SJSA1 (cell line): ENCODE measurements around the gene PTPN9. TPM values are rescaled to one million over a fixed set of nuclear protein-coding genes. Genes with fewer than 3 reads are reported as not detected.
A peak's percentile ranks its signal among the peaks of the same experiment; 100 is the strongest.
"Not testable (repeated sequence)": the region's sequence is repeated elsewhere in the genome, so short reads cannot be mapped to it uniquely, and the experiment has no call there.

Source experiments
- DNase-seq, 2 experiments: peaks; one replicate each; pipeline ENCODE4 v3.0.0-alpha.2; 2015 to 2020; ENCODE audit warnings: low spot score in 2 of 2, low read depth in 1 of 2
- H3K27ac ChIP-seq: fragments of 250-450 bp; sonication (Bioruptor Pico); 2 replicates; pipeline ENCODE4 v1.5.1; 2020; ENCODE audit warnings: mild to moderate bottlenecking, moderate library complexity
- H3K27me3 ChIP-seq: fragments of 250-450 bp; sonication (Bioruptor Pico); replicated peaks from 2 replicates; pipeline ENCODE4 v1.5.1; 2020; ENCODE audit warnings: mild to moderate bottlenecking, moderate library complexity
- H3K36me3 ChIP-seq: fragments of 250-450 bp; sonication (Bioruptor Pico); 2 replicates; pipeline ENCODE4 v1.5.1; 2020; ENCODE audit warnings: mild to moderate bottlenecking
- H3K4me1 ChIP-seq: fragments of 250-450 bp; sonication (Bioruptor Pico); replicated peaks from 2 replicates; pipeline ENCODE4 v1.6.1; 2021; ENCODE audit warnings: mild to moderate bottlenecking
- H3K4me3 ChIP-seq: fragments of 250-450 bp; sonication (Bioruptor Pico); 2 replicates; pipeline ENCODE4 v1.5.1; 2020; ENCODE audit warnings: mild to moderate bottlenecking
- H3K9me3 ChIP-seq: fragments of 250-450 bp; sonication (Bioruptor Pico); replicated peaks from 2 replicates; pipeline ENCODE4 v1.5.1; 2020; ENCODE audit warnings: mild to moderate bottlenecking
- total RNA-seq: library from RNA; depleted of rRNA; stranded (reverse); fragments of >200 nt; shearing (Covaris generic); gene quantifications from 2 replicates; pipeline ENCODE4 v1.2.3, GENCODE V29; 2014

Gene PTPN9
- total RNA-seq, 1 experiment from 2014 or later, result 35.1 TPM

GRCh38 chr15:75451202-75451673 is 127.9 kb downstream of the PTPN9 start:
- Histone ChIP-seq H3K36me3 (peaks cover 19% of the 10 kb centered on the region), H3K4me1 (peaks cover 30% of the 10 kb centered on the region), H3K4me3 (peak overlapping the region; percentile 51), H3K27me3 (no peaks in the 10 kb centered on the region), H3K9me3 (no peaks in the 10 kb centered on the region), H3K27ac (peak overlapping the region; percentile 72)
- no peak for DNase-seq

DNA sequence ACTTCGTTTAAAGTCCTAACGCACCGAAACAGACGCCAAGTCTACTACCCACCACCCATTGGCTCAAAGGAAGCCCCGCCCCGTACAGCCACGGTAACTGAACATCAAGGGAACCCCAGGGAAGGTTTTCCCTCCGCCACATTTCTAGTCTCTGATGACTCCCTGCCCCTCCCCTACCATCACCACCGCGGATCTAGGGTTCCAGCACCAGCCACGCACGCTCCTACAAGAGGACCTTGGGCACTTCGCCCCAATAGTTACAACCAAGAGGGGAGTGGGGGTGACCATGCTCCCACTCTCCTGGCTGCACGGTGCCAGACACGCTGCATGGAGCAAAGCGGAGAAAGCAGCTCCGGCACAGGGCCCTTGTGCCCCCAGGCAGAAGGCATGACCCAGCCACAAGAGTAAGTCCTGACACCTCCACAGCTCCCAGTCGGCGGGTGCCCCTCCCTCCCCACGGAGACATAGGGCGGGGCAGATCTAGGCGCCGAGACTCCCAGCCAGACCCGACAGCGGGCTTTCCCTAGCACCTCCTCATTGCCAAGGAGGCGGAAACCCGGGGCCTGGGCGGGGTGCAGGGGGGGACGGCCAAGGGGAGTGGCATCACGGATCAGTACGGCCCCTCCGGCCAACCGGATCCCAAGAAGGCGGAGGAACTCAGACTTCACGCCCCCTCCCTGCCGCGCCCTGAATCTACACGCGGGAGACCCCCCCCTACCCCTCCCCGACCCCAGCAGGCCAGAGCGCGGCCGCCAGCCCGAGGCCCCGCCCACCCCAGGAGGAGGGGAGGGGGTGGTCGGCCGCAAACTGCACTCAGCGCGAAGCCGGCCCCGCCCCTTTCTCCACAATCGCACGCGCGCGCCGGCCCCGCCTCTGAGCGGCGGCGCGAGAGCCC is 128.6 kb downstream of the PTPN9 start:
- peak; percentile 93 to 99 for DNase-seq
- Histone ChIP-seq H3K4me1 (peaks cover 27% of the 10 kb centered on the region), H3K9me3 (no peaks in the 10 kb centered on the region), H3K27ac (peak overlapping the region; percentile 5; the same call in 1 of the 2 replicates), H3K4me3 (peak overlapping the region; percentile 51), H3K36me3 (peaks cover 21% of the 10 kb centered on the region), H3K27me3 (no peaks in the 10 kb centered on the region)

- no peak for DNase-seq
- Histone ChIP-seq H3K27ac (no peak overlapping the region), H3K27me3 (no peaks in the 10 kb centered on the region)
These were observed 129.4 kb downstream of the PTPN9 start for GRCh38 chr15:75449585-75450306.

GRCh38 chr15:75448171-75448570 is 130.9 kb downstream of the PTPN9 start:
- not testable (repeated sequence) for H3K27ac ChIP-seq, DNase-seq, H3K9me3 ChIP-seq, H3K27me3 ChIP-seq, H3K4me3 ChIP-seq
- H3K36me3 ChIP-seq, result peaks cover 22% of the 10 kb centered on the region
- peaks cover 30% of the 10 kb centered on the region for H3K4me1 ChIP-seq

More at GRCh38 chr15:75449585-75450306, 129.4 kb downstream of the PTPN9 start:
- Histone ChIP-seq H3K9me3 (no peaks in the 10 kb centered on the region), H3K36me3 (peaks cover 16% of the 10 kb centered on the region), H3K4me1 (peaks cover 27% of the 10 kb centered on the region), H3K4me3 (peak overlapping the region; percentile 51)

DNA sequence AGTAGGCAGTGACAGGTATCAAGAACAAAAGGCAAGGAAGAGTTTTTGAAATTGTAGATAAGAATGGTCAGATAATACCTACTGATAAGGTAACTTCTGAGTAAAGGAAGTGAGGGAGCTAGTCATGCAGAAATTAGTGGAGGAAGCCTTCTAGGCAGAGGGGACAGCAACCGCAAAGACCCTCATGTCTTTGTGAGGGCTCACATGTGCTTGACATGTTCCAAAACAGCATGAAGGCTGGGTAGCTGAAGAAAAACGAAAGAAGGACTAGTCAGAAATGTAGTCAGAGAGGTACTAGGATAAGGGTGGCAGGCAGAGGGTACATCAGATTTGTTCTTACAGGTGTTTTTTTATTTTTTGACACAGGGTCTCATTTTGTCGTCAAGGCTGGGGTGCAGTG is 133.0 kb downstream of the PTPN9 start:
- Histone ChIP-seq H3K9me3 (no peaks in the 10 kb centered on the region), H3K4me3 (no peak overlapping the region), H3K36me3 (peaks cover 30% of the 10 kb centered on the region), H3K4me1 (peaks cover 20% of the 10 kb centered on the region), H3K27me3 (no peaks in the 10 kb centered on the region), H3K27ac (no peak overlapping the region)
- DNase-seq, result no peak

DNA sequence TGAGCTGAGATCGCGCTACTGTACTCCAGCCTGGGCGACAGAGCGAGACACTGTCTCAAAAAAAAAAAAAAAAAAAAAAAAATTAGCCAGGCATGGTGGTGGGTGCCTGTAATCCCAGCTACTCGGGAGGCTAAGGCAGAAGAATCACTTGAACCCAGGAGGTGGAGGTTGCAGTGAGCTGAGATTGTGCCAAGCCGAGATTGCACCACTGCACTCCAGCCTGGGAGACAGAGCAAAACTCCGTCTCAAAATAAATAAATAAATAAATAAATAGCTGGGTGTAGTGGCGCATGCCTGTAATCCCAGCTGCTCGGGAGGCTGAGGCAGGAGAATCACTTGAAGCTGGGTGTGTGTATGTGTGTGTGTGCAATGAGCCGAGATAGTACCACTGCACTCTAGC is 133.8 kb downstream of the PTPN9 start:
- peaks cover 32% of the 10 kb centered on the region for H3K36me3 ChIP-seq
- peaks cover 17% of the 10 kb centered on the region for H3K4me1 ChIP-seq
- not testable (repeated sequence) for H3K27ac ChIP-seq, H3K9me3 ChIP-seq, DNase-seq, H3K27me3 ChIP-seq, H3K4me3 ChIP-seq

- H3K9me3 ChIP-seq, H3K27me3 ChIP-seq, H3K4me1 ChIP-seq, H3K4me3 ChIP-seq, DNase-seq: not testable (repeated sequence)
- Histone ChIP-seq H3K27ac (peak overlapping the region; percentile 14; the same call in 1 of the 2 replicates), H3K36me3 (peaks cover 32% of the 10 kb centered on the region)
These were observed 135.1 kb downstream of the PTPN9 start for GRCh38 chr15:75443972-75444453.

GRCh38 chr15:75437721-75438120 is 141.4 kb downstream of the PTPN9 start:
- Histone ChIP-seq H3K36me3 (peaks cover 41% of the 10 kb centered on the region), H3K27me3 (no peaks in the 10 kb centered on the region), H3K9me3 (no peaks in the 10 kb centered on the region), H3K27ac (no peak overlapping the region), H3K4me3 (no peak overlapping the region), H3K4me1 (no peaks in the 10 kb centered on the region)
- no peak for DNase-seq

- Histone ChIP-seq H3K4me1 (no peaks in the 10 kb centered on the region), H3K4me3 (no peak overlapping the region), H3K36me3 (peaks cover 44% of the 10 kb centered on the region), H3K27me3 (no peaks in the 10 kb centered on the region), H3K9me3 (no peaks in the 10 kb centered on the region), H3K27ac (no peak overlapping the region)
- no peak for DNase-seq
These were observed 142.2 kb downstream of the PTPN9 start for GRCh38 chr15:75436881-75437280.

- Histone ChIP-seq H3K27me3 (no peaks in the 10 kb centered on the region), H3K36me3 (peaks cover 65% of the 10 kb centered on the region), H3K27ac (no peak overlapping the region), H3K9me3 (no peaks in the 10 kb centered on the region), H3K4me1 (no peaks in the 10 kb centered on the region), H3K4me3 (no peak overlapping the region)
- DNase-seq, result no peak
These were observed 147.4 kb downstream of the PTPN9 start for GRCh38 chr15:75431682-75432081.

GRCh38 chr15:75431270-75431669 is 147.8 kb downstream of the PTPN9 start:
- H3K27ac ChIP-seq, result no peak overlapping the region

DNA sequence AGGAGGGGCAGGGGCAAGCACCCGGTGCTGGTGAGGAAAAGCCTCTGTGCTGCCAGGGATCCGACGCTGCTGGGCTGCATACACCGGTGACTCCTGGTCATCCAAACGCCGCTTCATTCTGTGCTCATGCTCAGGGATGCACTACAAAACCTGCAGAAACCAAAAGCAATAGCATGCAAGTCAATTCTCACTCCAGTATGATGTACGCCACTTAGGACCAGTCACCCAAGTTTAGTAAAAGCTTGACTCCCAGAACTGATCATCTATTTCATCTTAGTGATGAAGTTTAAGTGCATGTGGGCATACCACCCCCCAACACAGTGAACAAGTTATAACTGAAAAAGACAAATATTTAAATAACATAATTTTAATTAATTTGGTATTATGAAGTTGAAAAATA is 148.9 kb downstream of the PTPN9 start:
- no peak overlapping the region for H3K4me3 ChIP-seq
- H3K36me3 ChIP-seq, result peaks cover 67% of the 10 kb centered on the region

More at GRCh38 chr15:75431270-75431669, 147.8 kb downstream of the PTPN9 start:
- H3K27me3 ChIP-seq, result no peaks in the 10 kb centered on the region
- no peak for DNase-seq
- H3K4me3 ChIP-seq, result no peak overlapping the region
- H3K9me3 ChIP-seq, result no peaks in the 10 kb centered on the region
- H3K36me3 ChIP-seq, result peaks cover 67% of the 10 kb centered on the region
- H3K4me1 ChIP-seq, result no peaks in the 10 kb centered on the region

GRCh38 chr15:75428152-75428551 is 151.0 kb downstream of the PTPN9 start:
- Histone ChIP-seq H3K36me3 (peaks cover 63% of the 10 kb centered on the region), H3K27me3 (no peaks in the 10 kb centered on the region), H3K4me3 (no peak overlapping the region), H3K9me3 (no peaks in the 10 kb centered on the region), H3K27ac (no peak overlapping the region), H3K4me1 (no peaks in the 10 kb centered on the region)
- DNase-seq, result no peak

More for the DNA sequence above, 148.9 kb downstream of the PTPN9 start:
- DNase-seq, result no peak
- Histone ChIP-seq H3K4me1 (no peaks in the 10 kb centered on the region), H3K27me3 (no peaks in the 10 kb centered on the region), H3K9me3 (no peaks in the 10 kb centered on the region), H3K27ac (no peak overlapping the region)
